GM19193 (cell line): Measurements from ENCODE around the gene UBR3.

ENCODE experiments used
- POLR2A ChIP-seq: IDR thresholded peaks from 4 replicates; pipeline ENCODE4 v1.6.1; 2011; ENCODE audit not compliant: insufficient read depth, insufficient read length; ENCODE audit errors: extremely low read depth

UBR3 gene

GRCh38 chr2:169979025-169979424 is 151.8 kb downstream of the UBR3 start:
- no peak for TF ChIP-seq POLR2A

DNA sequence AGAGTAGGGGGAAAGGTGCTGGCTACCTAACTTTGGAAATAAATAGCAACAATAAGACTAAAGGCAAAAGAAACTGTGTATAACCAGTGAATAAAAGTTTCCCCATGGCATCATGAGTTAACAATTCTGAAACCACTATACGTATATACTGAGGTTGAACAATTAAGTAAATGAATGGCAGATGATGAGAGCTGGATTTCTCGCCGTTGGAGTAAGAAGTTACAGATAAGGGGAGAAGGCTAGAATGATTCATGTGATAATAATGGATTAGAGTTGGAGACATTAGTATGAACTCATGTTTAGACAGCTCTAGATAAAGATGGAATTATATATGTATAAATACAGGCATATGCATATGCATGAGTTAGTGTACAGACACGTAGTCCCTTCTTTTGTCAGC is 152.7 kb downstream of the UBR3 start:
- TF ChIP-seq POLR2A: no peak

GRCh38 chr2:169980643-169981042 is 153.4 kb downstream of the UBR3 start:
- no peak for TF ChIP-seq POLR2A

DNA sequence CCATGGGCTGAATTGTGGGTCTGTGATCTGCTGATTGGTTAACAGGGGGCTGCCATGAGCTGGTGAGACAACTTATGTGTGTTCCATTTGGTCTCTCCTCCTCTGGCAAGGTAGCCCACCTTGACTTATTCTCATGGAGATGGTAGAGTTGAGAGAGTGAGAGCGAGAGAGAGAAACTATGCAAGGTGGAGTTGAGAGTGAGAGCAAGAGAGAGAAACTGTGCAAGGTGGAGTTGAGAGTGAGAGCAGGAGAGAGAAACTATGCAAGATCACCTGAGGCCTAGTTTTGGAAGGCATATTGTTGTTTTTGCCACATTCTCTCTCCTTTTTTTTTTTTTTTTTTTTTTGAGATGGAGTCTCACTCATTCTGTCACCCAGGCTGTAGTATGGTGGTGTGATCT is 155.7 kb downstream of the UBR3 start:
- TF ChIP-seq POLR2A: no peak

- no peak for TF ChIP-seq POLR2A
Observed at GRCh38 chr2:169983506-169983905, 156.3 kb downstream of the UBR3 start.

- TF ChIP-seq POLR2A: no peak
Observed at GRCh38 chr2:169984145-169984544, 156.9 kb downstream of the UBR3 start.

DNA sequence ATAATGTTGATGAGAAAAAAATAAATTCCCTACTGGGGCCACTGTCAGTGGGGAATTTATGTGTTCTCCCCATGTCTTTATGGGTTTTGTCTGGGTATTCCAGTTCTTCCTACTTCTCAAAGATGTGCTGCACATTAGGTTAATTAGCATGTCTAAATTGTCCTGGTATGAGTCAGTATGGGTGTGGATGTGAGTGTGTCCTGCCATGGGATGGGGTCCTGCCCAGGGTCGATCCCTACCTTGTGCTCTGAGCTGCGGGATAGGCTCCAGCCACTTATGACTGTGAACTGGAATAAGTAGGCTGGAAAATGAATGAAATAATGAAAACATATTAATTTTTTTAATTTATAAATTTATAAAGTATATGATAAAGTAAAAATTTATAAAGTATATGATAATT is 167.5 kb downstream of the UBR3 start:
- TF ChIP-seq POLR2A: no peak

- no peak for TF ChIP-seq POLR2A
Observed at GRCh38 chr2:169997140-169997887, 170.1 kb downstream of the UBR3 start.

DNA sequence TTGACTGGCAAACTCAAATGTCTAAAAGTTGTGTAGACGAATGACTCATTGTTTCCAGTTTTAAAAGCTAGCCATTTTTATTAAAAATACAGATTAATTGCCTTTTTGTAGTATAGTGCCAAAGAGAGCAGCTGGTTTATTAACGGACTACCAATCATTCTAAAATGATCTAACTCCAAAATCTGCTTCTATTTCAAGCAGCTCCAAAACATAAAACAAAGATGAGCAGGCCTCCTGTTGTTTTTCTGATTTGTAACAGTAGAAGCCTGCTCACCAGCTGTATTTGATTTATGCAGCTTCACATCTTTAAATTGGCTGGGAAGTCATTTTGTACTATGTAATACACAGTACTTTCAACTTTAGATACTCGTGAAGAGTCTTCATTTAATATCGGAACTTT is 171.8 kb downstream of the UBR3 start:
- no peak for TF ChIP-seq POLR2A

GRCh38 chr2:170002096-170002495 is 174.8 kb downstream of the UBR3 start:
- TF ChIP-seq POLR2A: no peak

- no peak for TF ChIP-seq POLR2A
Observed at GRCh38 chr2:170005702-170006101, 178.4 kb downstream of the UBR3 start.

DNA sequence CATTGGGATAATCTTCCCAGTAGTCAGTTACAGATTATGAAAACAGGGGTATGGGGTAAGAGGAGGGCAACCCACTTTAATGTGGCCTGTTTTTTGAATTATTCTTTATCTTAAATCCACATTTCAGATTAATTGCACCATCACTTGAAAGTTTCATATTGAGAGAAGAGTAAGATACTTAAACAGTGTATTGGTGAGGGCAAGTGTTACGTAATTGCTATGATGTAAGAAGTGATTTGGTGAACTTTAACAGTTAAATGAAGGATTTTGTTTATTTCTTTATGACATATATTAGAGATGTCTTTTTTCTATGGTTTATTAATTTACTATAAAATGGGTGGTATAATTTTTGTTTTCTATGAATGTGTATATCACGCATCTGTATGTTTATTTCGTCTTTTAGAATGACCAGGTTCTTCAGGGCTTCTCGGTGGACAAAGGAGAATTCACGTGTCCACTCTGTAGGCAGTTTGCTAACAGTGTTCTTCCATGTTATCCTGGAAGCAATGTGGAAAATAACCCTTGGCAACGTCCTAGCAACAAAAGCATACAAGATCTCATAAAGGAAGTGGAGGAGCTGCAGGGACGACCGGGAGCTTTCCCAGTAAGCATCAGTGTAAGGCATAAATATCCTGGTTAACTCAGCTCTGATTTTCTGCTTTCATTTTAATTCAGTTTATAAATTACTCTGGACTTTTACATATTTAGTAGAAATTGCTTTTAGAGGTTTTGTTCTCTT is 179.5 kb downstream of the UBR3 start:
- no peak for TF ChIP-seq POLR2A

DNA sequence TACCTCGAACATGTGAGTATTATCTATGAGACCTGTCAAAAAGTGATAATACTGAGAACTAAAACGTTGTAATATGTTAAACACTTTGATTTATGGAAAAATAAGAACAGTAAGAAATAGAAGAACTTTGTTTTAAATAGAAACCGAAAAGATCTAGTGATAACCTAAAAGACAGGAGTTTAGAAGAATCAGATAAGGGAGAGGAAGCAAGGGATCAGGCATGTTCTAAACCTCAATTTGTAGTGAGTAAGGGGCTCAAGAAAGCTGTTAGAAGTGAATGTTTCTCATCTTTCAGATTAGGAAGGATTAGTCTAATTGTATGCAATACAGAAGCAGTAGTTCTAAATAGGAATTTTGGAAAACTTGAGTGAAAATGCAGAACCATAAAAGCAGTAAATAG is 182.0 kb downstream of the UBR3 start:
- TF ChIP-seq POLR2A: no peak

GRCh38 chr2:170012773-170013172 is 185.5 kb downstream of the UBR3 start:
- no peak for TF ChIP-seq POLR2A

GRCh38 chr2:170013802-170014551 is 186.7 kb downstream of the UBR3 start:
- no peak for TF ChIP-seq POLR2A

GRCh38 chr2:170014769-170015168 is 187.5 kb downstream of the UBR3 start:
- TF ChIP-seq POLR2A: no peak

GRCh38 chr2:170017860-170018532 is 190.7 kb downstream of the UBR3 start:
- no peak for TF ChIP-seq POLR2A
